A673 (cell line): ENCODE data around the gene GOLGA6L2. TPM values are rescaled to one million over a fixed set of nuclear protein-coding genes. Genes with fewer than 3 reads are reported as not detected.

Experiments used
- BruUV-seq: library from RNA; stranded (reverse); fragments of 400-500 nt; replicated peaks from 2 replicates; lab custom pipeline; 2021; lab: Mats Ljungman, UMichigan
- CTCF ChIA-PET: fragments of 300-600 bp; sonication (Branson Sonifier 250); formaldehyde crosslinking; loops from one replicate; lab custom pipeline; 2022; ENCODE audit warnings: antibody characterized with exemption; lab: Charles Lee
- POLR2A ChIA-PET: fragments of 300-600 bp; sonication (Branson Sonifier 250); formaldehyde crosslinking; loops from one replicate; lab custom pipeline; 2022; ENCODE audit warnings: antibody characterized with exemption; ENCODE audit not compliant: low non-redundant PET; lab: Charles Lee
- DNase-seq: peaks from one replicate; pipeline ENCODE4 v3.0.0-alpha.2; 2015; ENCODE audit warnings: low spot score
- H3K27ac ChIP-seq: fragments of 200-600 bp; sonication (generic); 2 replicates; pipeline ENCODE4 v1.5.1; 2016; ENCODE audit warnings: mixed run types, low read depth, mild to moderate bottlenecking, mixed read lengths, antibody characterized with exemption, low read length; ENCODE audit not compliant: poor library complexity, severe bottlenecking
- H3K27me3 ChIP-seq: fragments of 200-600 bp; sonication (generic); replicated peaks from 2 replicates; pipeline ENCODE4 v1.6.1; 2017; ENCODE audit warnings: mixed run types, low read depth, mild to moderate bottlenecking, mixed read lengths, antibody characterized with exemption, low read length; ENCODE audit not compliant: insufficient read depth, poor library complexity
- H3K36me3 ChIP-seq: fragments of 200-600 bp; sonication (generic); 2 replicates; pipeline ENCODE4 v1.6.1; 2016; ENCODE audit warnings: mixed run types, mild to moderate bottlenecking, mixed read lengths, antibody characterized with exemption, low read length; ENCODE audit not compliant: insufficient read depth, poor library complexity, severe bottlenecking
- H3K4me1 ChIP-seq: fragments of 200-600 bp; sonication (generic); 2 replicates; pipeline ENCODE4 v1.6.1; 2017; ENCODE audit warnings: mixed run types, mild to moderate bottlenecking, mixed read lengths, antibody characterized with exemption, low read length; ENCODE audit not compliant: insufficient read depth, poor library complexity, severe bottlenecking
- H3K4me3 ChIP-seq: fragments of 200-600 bp; sonication (generic); 2 replicates; pipeline ENCODE4 v1.5.1; 2016; ENCODE audit warnings: low read depth, mixed run types, mild to moderate bottlenecking, mixed read lengths, low read length; ENCODE audit not compliant: poor library complexity, severe bottlenecking
- H3K9me3 ChIP-seq: fragments of 200-600 bp; sonication (generic); 2 replicates; pipeline ENCODE4 v1.6.1; 2016; ENCODE audit warnings: mixed run types, low read depth, mild to moderate bottlenecking, mixed read lengths, antibody characterized with exemption, low read length; ENCODE audit not compliant: poor library complexity, severe bottlenecking
- CTCF ChIP-seq: fragments of 300-800, 200-600 bp; sonication (generic); conservative IDR thresholded peaks from 2 replicates; pipeline ENCODE4 v1.5.1; 2017; ENCODE audit warnings: low read depth, mild to moderate bottlenecking, antibody characterized with exemption, low read length, moderate library complexity, mixed read lengths
- EZH2 ChIP-seq: fragments of 200-600 bp; sonication (generic); IDR thresholded peaks from 2 replicates; pipeline ENCODE4 v1.6.1; 2017; ENCODE audit warnings: borderline replicate concordance, low read depth, mild to moderate bottlenecking, mixed read lengths, antibody characterized with exemption, low read length; ENCODE audit not compliant: poor library complexity, severe bottlenecking
- intact Hi-C: fragments of 100-400 bp; cut with micrococcal nuclease; formaldehyde crosslinking; loops from one replicate; pipeline ENCODE4 v1.10.0; 2022; ENCODE audit not compliant: unreplicated experiment
- total RNA-seq: library from RNA; stranded (reverse); gene quantifications from 2 replicates; pipeline ENCODE4 v1.2.3, GENCODE V29; 2021

GOLGA6L2 gene
- total RNA-seq, 1 experiment from 2014 or later = not detected

- BruUV-seq = no TSS peak
- no peak for DNase-seq
- intact Hi-C loops = no loop called here
- Histone ChIP-seq H3K36me3 (no peaks in the 10 kb centered on the region), H3K27ac (no peak overlapping the region), H3K4me3 (no peak overlapping the region), H3K27me3 (no peaks in the 10 kb centered on the region), H3K4me1 (no peaks in the 10 kb centered on the region), H3K9me3 (no peaks in the 10 kb centered on the region)
- POLR2A ChIA-PET = no interaction called here
- TF ChIP-seq EZH2 = no peak
- no peak for TF ChIP-seq CTCF
- CTCF ChIA-PET = no interaction called here
These were observed 35.9 kb upstream of the GOLGA6L2 start for GRCh38 chr15:23482764-23483489.

- no peaks in the 10 kb centered on the region for H3K27me3 ChIP-seq
- H3K27ac ChIP-seq = no peak overlapping the region
- ChIA-PET CTCF (no interaction called here), POLR2A (no interaction called here)
- no peaks in the 10 kb centered on the region for H3K9me3 ChIP-seq
- TF ChIP-seq EZH2 (no peak), CTCF (no peak)
- no peak for DNase-seq
- intact Hi-C loops = no loop called here
- BruUV-seq = no TSS peak
- no peak overlapping the region for H3K4me3 ChIP-seq
- H3K4me1 ChIP-seq = no peaks in the 10 kb centered on the region
- no peaks in the 10 kb centered on the region for H3K36me3 ChIP-seq
These were observed 35.2 kb upstream of the GOLGA6L2 start for GRCh38 chr15:23482228-23482627.

GRCh38 chr15:23477920-23478319 is 30.9 kb upstream of the GOLGA6L2 start:
- H3K36me3 ChIP-seq = no peaks in the 10 kb centered on the region
- H3K4me3 ChIP-seq = no peak overlapping the region
- TF ChIP-seq EZH2 = no peak
- no peak for TF ChIP-seq CTCF
- no peaks in the 10 kb centered on the region for H3K4me1 ChIP-seq
- no TSS peak for BruUV-seq
- no peaks in the 10 kb centered on the region for H3K9me3 ChIP-seq
- H3K27me3 ChIP-seq = no peaks in the 10 kb centered on the region
- intact Hi-C loops = no loop called here
- no peak overlapping the region for H3K27ac ChIP-seq
- ChIA-PET CTCF (no interaction called here), POLR2A (no interaction called here)
- no peak for DNase-seq
